Endothelial cell of umbilical vein (primary cell): ENCODE results near the gene HES2. TPM values are rescaled to one million over a fixed set of nuclear protein-coding genes. Genes with fewer than 3 reads are reported as not detected.

Source experiments
- BruUV-seq: library from RNA; stranded (reverse); fragments of 400-500 nt; replicated peaks from 2 replicates; lab custom pipeline; 2021; lab: Mats Ljungman, UMichigan
- CTCF ChIA-PET: fragments of 300-600, 350-600 bp; sonication (Branson Sonifier 250); formaldehyde crosslinking; loops from one replicate; lab custom pipeline; 2021; ENCODE audit warnings: antibody characterized with exemption, inconsistent platforms; lab: Charles Lee
- POLR2A ChIA-PET: fragments of 300-600, 350-600 bp; sonication (Branson Sonifier 250); formaldehyde crosslinking; loops from one replicate; lab custom pipeline; 2021; ENCODE audit warnings: antibody characterized with exemption, inconsistent platforms; lab: Charles Lee
- DNase-seq: peaks from one replicate; pipeline ENCODE4 v3.0.0-alpha.2; 2011; ENCODE audit warnings: low read depth, low spot score
- FAIRE-seq: peaks from 2 replicates; lab custom pipeline; 2011; peaks lifted over from hg19 to GRCh38; lab: Jason Lieb, UNC
- H2AFZ ChIP-seq: 2 replicates; pipeline ENCODE4 v1.6.0; 2012; ENCODE audit warnings: low read depth, low read length, control low read depth, inconsistent platforms
- H3K27ac ChIP-seq: 2 replicates; pipeline ENCODE4 v1.5.1; 2011; ENCODE audit warnings: low read depth, mild to moderate bottlenecking, control low read depth, low read length, moderate library complexity; ENCODE audit not compliant: insufficient read depth
- H3K27me3 ChIP-seq, 2 experiments: 2 replicates each; pipeline versions ENCODE4 v1.6.0 to v1.6.1; 2011; ENCODE audit warnings: low read length in 2 of 2, mixed read lengths in 1 of 2; ENCODE audit not compliant: control insufficient read depth in 2 of 2, insufficient read depth in 2 of 2
- H3K36me3 ChIP-seq, 2 experiments: 2 replicates in 1 of 2; 3 replicates in 1 of 2; pipeline ENCODE4 v1.5.1; 2011; ENCODE audit warnings: low read length in 2 of 2, mild to moderate bottlenecking in 1 of 2, moderate library complexity in 1 of 2; ENCODE audit not compliant: control insufficient read depth in 2 of 2, insufficient read depth in 2 of 2; ENCODE audit errors: extremely low read depth in 1 of 2
- H3K4me1 ChIP-seq: 3 replicates; pipeline ENCODE4 v1.5.1; 2011; ENCODE audit warnings: mild to moderate bottlenecking, low read length; ENCODE audit not compliant: control insufficient read depth, insufficient read depth; ENCODE audit errors: extremely low read depth
- H3K4me2 ChIP-seq: 2 replicates; pipeline ENCODE4 v1.6.1; 2011; ENCODE audit warnings: low read length, control low read depth, mixed read lengths; ENCODE audit not compliant: insufficient read depth
- H3K4me3 ChIP-seq, 3 experiments: fragments of 200-600 bp in 1 of 3; sonication (generic), shearing (Covaris generic) in 1 of 3; replicated peaks in 1 of 3; 2 replicates each; pipeline ENCODE4 v1.5.1; 2011 to 2016; ENCODE audit warnings: control low read depth in 3 of 3, low read length in 3 of 3, mild to moderate bottlenecking in 2 of 3, inconsistent platforms in 1 of 3, low read depth in 1 of 3, moderate library complexity in 1 of 3; ENCODE audit not compliant: insufficient read depth in 1 of 3
- H3K79me2 ChIP-seq: 2 replicates; pipeline ENCODE4 v1.6.0; 2012; ENCODE audit warnings: low read length, inconsistent platforms; ENCODE audit not compliant: control insufficient read depth, insufficient read depth
- H3K9ac ChIP-seq: replicated peaks from 2 replicates; pipeline ENCODE3; 2011; ENCODE audit warnings: low read length, control low read depth; ENCODE audit not compliant: insufficient read depth; ENCODE audit errors: extremely low read depth
- H3K9me1 ChIP-seq: replicated peaks from 3 replicates; pipeline ENCODE4 v1.6.0; 2011; ENCODE audit warnings: mild to moderate bottlenecking, low read length; ENCODE audit not compliant: control insufficient read depth, insufficient read depth; ENCODE audit errors: extremely low read depth
- H3K9me3 ChIP-seq: replicated peaks from 2 replicates; pipeline ENCODE4 v1.5.1; 2012; ENCODE audit warnings: low read length, inconsistent platforms; ENCODE audit not compliant: control insufficient read depth, insufficient read depth
- H4K20me1 ChIP-seq: replicated peaks from 2 replicates; pipeline ENCODE3; 2011; ENCODE audit warnings: mild to moderate bottlenecking, low read length; ENCODE audit not compliant: control insufficient read depth, insufficient read depth; ENCODE audit errors: extremely low read depth
- EZH2 ChIP-seq: IDR thresholded peaks from 2 replicates; pipeline ENCODE4 v1.6.1; 2012; ENCODE audit warnings: borderline replicate concordance, low read depth, mild to moderate bottlenecking, moderate library complexity, low read length, inconsistent platforms; ENCODE audit not compliant: severe bottlenecking
- FOS ChIP-seq: IDR thresholded peaks from 2 replicates; pipeline ENCODE4 v1.6.1; 2011; ENCODE audit warnings: mild to moderate bottlenecking, low read length, moderate library complexity, borderline replicate concordance; ENCODE audit not compliant: insufficient read depth
- GATA2 ChIP-seq: IDR thresholded peaks from 2 replicates; pipeline ENCODE4 v1.7.0; 2011; ENCODE audit warnings: low read depth, mild to moderate bottlenecking, moderate library complexity, mixed read lengths, low read length; ENCODE audit not compliant: insufficient read length, insufficient read depth
- JUN ChIP-seq: IDR thresholded peaks from 2 replicates; pipeline ENCODE4 v1.6.1; 2011; ENCODE audit warnings: borderline replicate concordance, low read depth; ENCODE audit not compliant: insufficient read length, insufficient read depth
- MYC ChIP-seq: IDR thresholded peaks from one replicate; pipeline ENCODE4 v1.6.1; 2011; ENCODE audit warnings: mild to moderate bottlenecking, low read depth, low read length
- POLR2A ChIP-seq: IDR thresholded peaks from 2 replicates; pipeline ENCODE4 v1.6.1; 2012; ENCODE audit warnings: low read depth, mild to moderate bottlenecking, control low read depth, low read length
- POLR2AphosphoS5 ChIP-seq: IDR thresholded peaks from 2 replicates; pipeline ENCODE4 v1.6.1; 2012; ENCODE audit warnings: low read depth, mild to moderate bottlenecking, control low read depth, low read length, moderate library complexity; ENCODE audit not compliant: insufficient read depth
- dilution Hi-C: fragments of 300-500 bp; cut with MboI; formaldehyde crosslinking; loops from one replicate; pipeline ENCODE4 v1.15.0; 2019; ENCODE audit warnings: low sequenced_read_pairs; ENCODE audit not compliant: extremely low pct_ligation_motif_present
- intact Hi-C: fragments of 100-400 bp; cut with micrococcal nuclease; formaldehyde crosslinking; loops from one replicate; pipeline ENCODE4 v1.10.0; 2022
- polyA plus RNA-seq, 4 experiments: library from polyadenylated mRNA; depleted of rRNA in 3 of 4; stranded (reverse) in 3 of 4; unstranded in 1 of 4; fragments of >200 nt; gene quantifications; 2 replicates each; pipeline versions ENCODE4 v1.2.1 to v1.2.3, GENCODE V29; 2011 to 2012; ENCODE audit warnings: missing spikeins in 1 of 4
- total RNA-seq: library from RNA; stranded (reverse); gene quantifications from 2 replicates; pipeline ENCODE4 v1.2.3, GENCODE V29; 2021
- TF ChIP-seq, protein P1 (sequence below): IDR thresholded peaks from 2 replicates; pipeline ENCODE4 v1.6.1; 2011; ENCODE audit not compliant: insufficient read depth, insufficient read length
- TF ChIP-seq, protein P2 (sequence below), 2 donors: IDR thresholded peaks; 1 replicate in 1 of 2; 2 replicates in 1 of 2; pipeline ENCODE4 v1.5.1; 2011; ENCODE audit warnings: low read length in 2 of 2, mild to moderate bottlenecking in 2 of 2, moderate library complexity in 2 of 2, control low read depth in 1 of 2, inconsistent platforms in 1 of 2, low read depth in 1 of 2; ENCODE audit not compliant: insufficient read depth in 1 of 2; ENCODE audit errors: extremely low read depth in 1 of 2

Gene HES2
- total and polyA plus RNA-seq, 2 donors (not counting 3 experiments of a cell fraction or from before 2014, with no cell fraction given), result 3.6 to 9.4 TPM

DNA sequence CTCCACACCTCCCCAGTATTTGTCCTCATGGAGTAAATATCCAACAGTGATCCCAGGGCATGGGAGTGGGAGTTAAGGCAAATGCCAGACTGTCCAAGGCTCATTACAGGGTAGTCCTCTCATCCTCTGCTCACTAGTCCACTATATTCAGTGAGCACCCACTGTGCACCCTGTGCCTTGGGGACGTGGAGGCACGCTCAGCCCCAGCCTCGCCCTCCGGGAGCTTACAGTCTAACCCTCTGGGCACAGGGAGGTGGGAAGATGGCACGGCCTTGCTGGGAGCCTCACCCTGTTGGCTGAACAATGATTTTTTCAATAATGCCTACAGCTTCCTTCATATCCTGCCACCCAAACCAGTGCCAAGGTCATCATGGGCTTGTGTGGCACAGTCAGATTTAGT, 2.8 kb downstream of the HES2 start:
- no peaks in the 10 kb centered on the region for H4K20me1 ChIP-seq
- no peaks in the 10 kb centered on the region for H3K9me1 ChIP-seq
- ChIA-PET POLR2A (no interaction called here), CTCF (interaction anchor here (0.8 to 4.3 kb wide), 2 partner anchors 12 to 21 kb away, joined by 3 to 36 read pairs; no protein-coding TSS in a partner anchor)
- H3K9ac ChIP-seq, result no peak overlapping the region
- no peak overlapping the region for H3K4me3 ChIP-seq
- no peak overlapping the region for H3K4me2 ChIP-seq
- dilution Hi-C loops, result no loop called here
- H3K27me3 ChIP-seq, result peaks cover 4 to 8% of the 10 kb centered on the region in 2 experiments
- H3K4me1 ChIP-seq, result peaks cover 23% of the 10 kb centered on the region
- TF ChIP-seq, protein P1, sequence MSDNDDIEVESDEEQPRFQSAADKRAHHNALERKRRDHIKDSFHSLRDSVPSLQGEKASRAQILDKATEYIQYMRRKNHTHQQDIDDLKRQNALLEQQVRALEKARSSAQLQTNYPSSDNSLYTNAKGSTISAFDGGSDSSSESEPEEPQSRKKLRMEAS, result no peak
- TF ChIP-seq EZH2 (no peak), MYC (no peak), GATA2 (no peak), POLR2A (no peak), JUN (no peak), FOS (no peak), POLR2AphosphoS5 (no peak)
- TF ChIP-seq, protein P2, sequence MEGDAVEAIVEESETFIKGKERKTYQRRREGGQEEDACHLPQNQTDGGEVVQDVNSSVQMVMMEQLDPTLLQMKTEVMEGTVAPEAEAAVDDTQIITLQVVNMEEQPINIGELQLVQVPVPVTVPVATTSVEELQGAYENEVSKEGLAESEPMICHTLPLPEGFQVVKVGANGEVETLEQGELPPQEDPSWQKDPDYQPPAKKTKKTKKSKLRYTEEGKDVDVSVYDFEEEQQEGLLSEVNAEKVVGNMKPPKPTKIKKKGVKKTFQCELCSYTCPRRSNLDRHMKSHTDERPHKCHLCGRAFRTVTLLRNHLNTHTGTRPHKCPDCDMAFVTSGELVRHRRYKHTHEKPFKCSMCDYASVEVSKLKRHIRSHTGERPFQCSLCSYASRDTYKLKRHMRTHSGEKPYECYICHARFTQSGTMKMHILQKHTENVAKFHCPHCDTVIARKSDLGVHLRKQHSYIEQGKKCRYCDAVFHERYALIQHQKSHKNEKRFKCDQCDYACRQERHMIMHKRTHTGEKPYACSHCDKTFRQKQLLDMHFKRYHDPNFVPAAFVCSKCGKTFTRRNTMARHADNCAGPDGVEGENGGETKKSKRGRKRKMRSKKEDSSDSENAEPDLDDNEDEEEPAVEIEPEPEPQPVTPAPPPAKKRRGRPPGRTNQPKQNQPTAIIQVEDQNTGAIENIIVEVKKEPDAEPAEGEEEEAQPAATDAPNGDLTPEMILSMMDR (IDR thresholded peaks at IDR 0.05; ENCODE audit: extremely low read depth in 1 of 2, insufficient read depth in 1 of 2, low read depth in 1 of 2, low read length in 2 of 2), result no peak
- DNase-seq (no peak), FAIRE-seq (no peak)
- H3K79me2 ChIP-seq, result no peaks in the 10 kb centered on the region
- no peak overlapping the region for H3K27ac ChIP-seq
- intact Hi-C loops, result no loop called here
- BruUV-seq, result no TSS peak
- H3K9me3 ChIP-seq, result no peaks in the 10 kb centered on the region
- H3K36me3 ChIP-seq, result no peaks in the 10 kb centered on the region
- H2AFZ ChIP-seq, result no peak overlapping the region
